GM12878 (cell line): ENCODE measurements around the gene SLF1. TPM values are rescaled to one million over a fixed set of nuclear protein-coding genes. Genes with fewer than 3 reads are reported as not detected.

Experiments
- ATAC-seq: fragments of 200-7000 bp; cut with Tn5 transposase; 3 replicates; pipeline ENCODE4 v1.9.1; 2020; ENCODE audit warnings: mild to moderate bottlenecking, moderate library complexity
- BruUV-seq: library from RNA; stranded (reverse); fragments of 400-500 nt; replicated peaks from 2 replicates; lab custom pipeline; 2021; lab: Mats Ljungman, UMichigan
- CTCF ChIA-PET: fragments of 300-600 bp; sonication (Branson Sonifier 250); formaldehyde crosslinking; extraction: SDS; loops from one replicate; lab custom pipeline; 2021; ENCODE audit warnings: inconsistent platforms; lab: Yijun Ruan, JAX
- POLR2A ChIA-PET: fragments of 350-600 bp; formaldehyde crosslinking; extraction: SDS; loops from one replicate; lab custom pipeline; 2021; ENCODE audit warnings: inconsistent platforms; lab: Charles Lee
- RAD21 ChIA-PET: fragments of 300-600 bp; sonication (Branson Sonifier 250); formaldehyde crosslinking; loops from one replicate; lab custom pipeline; 2023; ENCODE audit warnings: antibody characterized with exemption; ENCODE audit not compliant: unreplicated experiment; lab: Charles Lee
- SMC1A ChIA-PET: fragments of 300-600 bp; sonication (Branson Sonifier 250); formaldehyde crosslinking; loops from one replicate; lab custom pipeline; 2023; ENCODE audit not compliant: unreplicated experiment, uncharacterized antibody; lab: Charles Lee
- DNase-seq: peaks from one replicate; pipeline ENCODE4 v3.0.0-alpha.2; 2011; ENCODE audit warnings: low read depth, low spot score
- FAIRE-seq: peaks from 3 replicates; lab custom pipeline; 2011; peaks lifted over from hg19 to GRCh38; lab: Jason Lieb, UNC
- H2AFZ ChIP-seq: 2 replicates; pipeline ENCODE4 v1.6.0; 2011; ENCODE audit warnings: low read depth, low read length, control low read depth; ENCODE audit not compliant: control insufficient read depth
- H3K27ac ChIP-seq: 2 replicates; pipeline ENCODE4 v1.5.1; 2011; ENCODE audit warnings: control low read depth; ENCODE audit not compliant: control insufficient read depth, insufficient read depth
- H3K27me3 ChIP-seq, 2 experiments: replicated peaks in 1 of 2; 2 replicates each; pipeline versions ENCODE4 v1.6.0 to v1.6.1; 2011; ENCODE audit warnings: low read length in 1 of 2; ENCODE audit not compliant: control insufficient read depth in 2 of 2, insufficient read depth in 2 of 2
- H3K36me3 ChIP-seq, 2 experiments: 2 replicates each; pipeline ENCODE4 v1.5.1; 2011; ENCODE audit warnings: low read length in 1 of 2; ENCODE audit not compliant: control insufficient read depth in 2 of 2, insufficient read depth in 2 of 2
- H3K4me1 ChIP-seq: 2 replicates; pipeline ENCODE4 v1.6.1; 2011; ENCODE audit warnings: mild to moderate bottlenecking, low read length, moderate library complexity, mixed read lengths; ENCODE audit not compliant: control insufficient read depth, insufficient read depth
- H3K4me2 ChIP-seq: 2 replicates; pipeline ENCODE4 v1.6.0; 2011; ENCODE audit warnings: control low read depth; ENCODE audit not compliant: control insufficient read depth, insufficient read depth
- H3K4me3 ChIP-seq: fragments of 200-600 bp; sonication (generic); 2 replicates; pipeline ENCODE4 v1.5.1; 2016
- H3K79me2 ChIP-seq: 2 replicates; pipeline ENCODE4 v1.6.0; 2011; ENCODE audit warnings: low read length; ENCODE audit not compliant: control insufficient read depth, insufficient read depth
- H3K9ac ChIP-seq: 2 replicates; pipeline ENCODE4 v1.8.0; 2011; ENCODE audit warnings: low read length, control low read depth, mixed read lengths; ENCODE audit not compliant: control insufficient read depth, insufficient read depth
- H3K9me3 ChIP-seq: replicated peaks from 3 replicates; pipeline ENCODE4 v1.5.1; 2011; ENCODE audit warnings: mild to moderate bottlenecking, low read length; ENCODE audit not compliant: control insufficient read depth, insufficient read depth
- H4K20me1 ChIP-seq: 2 replicates; pipeline ENCODE4 v1.6.0; 2011; ENCODE audit not compliant: control insufficient read depth, insufficient read depth
- BCL3 ChIP-seq: IDR thresholded peaks from 2 replicates; pipeline ENCODE4 v1.6.1; 2011; ENCODE audit warnings: borderline replicate concordance, low read depth, mild to moderate bottlenecking, moderate library complexity, low read length; ENCODE audit not compliant: insufficient read depth, poor library complexity, severe bottlenecking
- CBFB ChIP-seq: IDR thresholded peaks from 2 replicates; pipeline ENCODE4 v1.6.1; 2016; ENCODE audit warnings: antibody characterized with exemption, low read depth
- IKZF1 ChIP-seq: fragments of 450-650 bp; conservative IDR thresholded peaks from 2 replicates; pipeline ENCODE4 v1.6.1; 2017; ENCODE audit warnings: antibody characterized with exemption, mild to moderate bottlenecking
- LARP7 ChIP-seq: fragments of 450-650 bp; IDR thresholded peaks from 2 replicates; pipeline ENCODE4 v1.6.1; 2017; ENCODE audit warnings: mild to moderate bottlenecking
- MTA2 ChIP-seq: fragments of 450-650 bp; IDR thresholded peaks from 2 replicates; pipeline ENCODE4 v1.6.1; 2016; ENCODE audit warnings: low read depth, mild to moderate bottlenecking, moderate library complexity
- MXI1 ChIP-seq: fragments of 150-350 bp; IDR thresholded peaks from 2 replicates; pipeline ENCODE4 v1.6.1; 2011; ENCODE audit warnings: low read depth, mild to moderate bottlenecking, inconsistent platforms, low read length, improper control_type of control experiment
- NBN ChIP-seq: fragments of 450-650 bp; IDR thresholded peaks from 2 replicates; pipeline ENCODE4 v1.6.1; 2016
- SKIL ChIP-seq: fragments of 450-650 bp; IDR thresholded peaks from 2 replicates; pipeline ENCODE4 v1.6.1; 2017; ENCODE audit warnings: mild to moderate bottlenecking, low read depth, inconsistent platforms; ENCODE audit not compliant: poor library complexity, severe bottlenecking
- SRF ChIP-seq, 2 experiments: IDR thresholded peaks; 2 replicates each; pipeline ENCODE4 v1.6.1; 2011; ENCODE audit warnings: low read depth in 2 of 2, low read length in 2 of 2, mild to moderate bottlenecking in 1 of 2, moderate library complexity in 1 of 2
- USF1 ChIP-seq: IDR thresholded peaks from 2 replicates; pipeline ENCODE4 v1.6.1; 2011; ENCODE audit warnings: borderline replicate concordance, low read depth, mild to moderate bottlenecking, moderate library complexity, mixed read lengths, low read length; ENCODE audit not compliant: insufficient read depth; ENCODE audit errors: extremely low read length
- ZBTB40 ChIP-seq: fragments of 450-650 bp; IDR thresholded peaks from 2 replicates; pipeline ENCODE4 v1.6.1; 2016; ENCODE audit warnings: mild to moderate bottlenecking, moderate library complexity, borderline replicate concordance
- WGBS: methylation state at CpG from one replicate; pipeline ENCODE4 v1.1.6; 2016; ENCODE audit warnings: low lambda C conversion rate; ENCODE audit not compliant: insufficient replicate concordance, insufficient coverage; ENCODE audit errors: missing lambda C conversion rate; 5-methylcytosine and 5-hydroxymethylcytosine counted together
- in situ Hi-C: fragments of 300-500 bp; cut with MboI; formaldehyde crosslinking; loops from 9 replicates; pipeline ENCODE4 v1.14.3; 2018; ENCODE audit warnings: mixed read lengths
- intact Hi-C: fragments of 100-400 bp; cut with micrococcal nuclease; formaldehyde crosslinking; loops from one replicate; pipeline ENCODE4 v1.14.2; 2022; ENCODE audit not compliant: unreplicated experiment
- polyA plus RNA-seq, 11 experiments: library from polyadenylated mRNA; depleted of rRNA in 4 of 11; unstranded in 6 of 11; stranded (reverse) in 5 of 11; fragments of >200 nt; fragmentation: Nextera tagmentation in 4 of 11; fragmentation: Illumina TruSeq in 1 of 11; extraction: Ambion mirVana in 4 of 11; extraction: Trizol in 1 of 11; gene quantifications; 1 replicate in 1 of 11; 2 replicates in 10 of 11; pipeline versions ENCODE4 v1.2.1 to v1.2.3, GENCODE V29; 2011 to 2016; ENCODE audit warnings: inconsistent platforms in 2 of 11, missing spikeins in 2 of 11, low read depth in 1 of 11
- total RNA-seq, 4 experiments: library from RNA; depleted of rRNA in 3 of 4; stranded (reverse); fragments of >200 nt in 3 of 4; fragmentation: Illumina TruSeq in 1 of 4; extraction: Trizol in 1 of 4; gene quantifications; 2 replicates each; pipeline versions ENCODE4 v1.2.1 to v1.2.3, GENCODE V29; 2013 to 2021

Gene SLF1
- total and polyA plus RNA-seq, 10 of the 15 experiments (the other 5 are each of a cell fraction or from before 2014, with no cell fraction given), result 8.1 to 27.0 (median 13.4) TPM

GRCh38 chr5:94700592-94700991 lies 82.1 kb downstream of the SLF1 start (continued):
- TF ChIP-seq USF1 (no peak), ZBTB40 (no peak), CBFB (0 out of 2 replicates have a peak, but pooled peaks have one; percentile 50), SRF (IDR thresholded peaks at IDR 0.05; ENCODE audit: low read depth in 2 of 2, low read length in 2 of 2) (no peak)

GRCh38 chr5:94702729-94703128 lies 84.3 kb downstream of the SLF1 start:
- Histone ChIP-seq H2AFZ (no peak overlapping the region), H3K4me2 (peak overlapping the region; percentile 50), H3K4me3 (no peak overlapping the region), H3K36me3 (no peaks in the 10 kb centered on the region; a peak in 2 of 4 replicates), H3K27ac (peak overlapping the region; percentile 76), H3K79me2 (no peaks in the 10 kb centered on the region), H4K20me1 (no peaks in the 10 kb centered on the region), H3K9me3 (no peaks in the 10 kb centered on the region), H3K27me3 (no peaks in the 10 kb centered on the region), H3K9ac (no peak overlapping the region), H3K4me1 (peaks cover 21% of the 10 kb centered on the region; the same call in 1 of the 2 replicates)
- POLR2A ChIA-PET, result interaction anchor here (0.6 to 1.2 kb wide), 2 partner anchors 41 to 45 kb away, joined by 5 to 6 read pairs; no protein-coding TSS in a partner anchor
- intact Hi-C loops, result loop anchor here (1.0 to 5.0 kb wide), 5 partner anchors 36 to 150 kb away; partner anchors contain the start of genes KIAA0825 and SLF1
- BruUV-seq, result no TSS peak
- SMC1A ChIA-PET, result interaction anchor here (0.6 to 2.3 kb wide), 28 partner anchors 10 to 1120 kb away, joined by 3 to 12 read pairs (median 4); partner anchors contain the start of genes KIAA0825 and SLF1
- in situ Hi-C loops, result no loop called here
- RAD21 ChIA-PET, result interaction anchor here (0.6 to 2.9 kb wide), 15 partner anchors 10 to 179 kb away, joined by 3 to 12 read pairs (median 4); no protein-coding TSS in a partner anchor
- FAIRE-seq, result peak; percentile 69
- CTCF ChIA-PET, result interaction anchor here (0.7 to 3.6 kb wide), 13 partner anchors 10 to 183 kb away, joined by 3 to 26 read pairs (median 3); no protein-coding TSS in a partner anchor
- peak; percentile 84 for ATAC-seq
- 44% methylated on average over 1 of the region's 1 CpG for WGBS
- peak; percentile 56 for DNase-seq
- TF ChIP-seq MTA2 (peak; percentile 89), NBN (0 out of 2 replicates have a peak, but pooled peaks have one; percentile 56), SKIL (peak; percentile 26), MXI1 (no peak), BCL3 (peak; percentile 81), IKZF1 (peak; percentile 31; the same call in 1 of the 2 replicates), LARP7 (no peak)
